Gastrocnemius medialis (tissue), 4 donors: ENCODE data around the gene ZNF563.

Experiments used
- CTCF ChIP-seq, 5 experiments: fragments of 450-650 bp in 3 of 5; fragments of 200-600 bp in 2 of 5; sonication (generic) in 2 of 5; IDR thresholded peaks in 4 of 5; conservative IDR thresholded peaks in 1 of 5; 1 replicate in 4 of 5; 2 replicates in 1 of 5; pipeline ENCODE4 v1.5.1; 2016 to 2019; ENCODE audit warnings: antibody characterized with exemption in 5 of 5, mild to moderate bottlenecking in 3 of 5, moderate library complexity in 3 of 5
- POLR2A ChIP-seq, 2 donors: fragments of 450-650 bp; IDR thresholded peaks; one replicate each; pipeline ENCODE4 v1.6.1; 2017; ENCODE audit warnings: antibody characterized with exemption in 2 of 2, mild to moderate bottlenecking in 2 of 2, moderate library complexity in 2 of 2

GRCh38 chr19:12380444-12380737, 47.0 kb upstream of the ZNF563 start:
- no peak for TF ChIP-seq CTCF (IDR thresholded peaks at IDR 0.05 in 4 of 5, conservative IDR thresholded peaks at IDR 0.05 in 1 of 5)
- no peak for TF ChIP-seq POLR2A (IDR thresholded peaks at IDR 0.05)
